Measurements from ENCODE around the gene DARS1. TPM values are rescaled to one million over a fixed set of nuclear protein-coding genes. Genes with fewer than 3 reads are reported as not detected.

DARS1 gene
- total and polyA plus RNA-seq, 11 donors: 51.2 to 90.0 (median 58.6) TPM

DNA sequence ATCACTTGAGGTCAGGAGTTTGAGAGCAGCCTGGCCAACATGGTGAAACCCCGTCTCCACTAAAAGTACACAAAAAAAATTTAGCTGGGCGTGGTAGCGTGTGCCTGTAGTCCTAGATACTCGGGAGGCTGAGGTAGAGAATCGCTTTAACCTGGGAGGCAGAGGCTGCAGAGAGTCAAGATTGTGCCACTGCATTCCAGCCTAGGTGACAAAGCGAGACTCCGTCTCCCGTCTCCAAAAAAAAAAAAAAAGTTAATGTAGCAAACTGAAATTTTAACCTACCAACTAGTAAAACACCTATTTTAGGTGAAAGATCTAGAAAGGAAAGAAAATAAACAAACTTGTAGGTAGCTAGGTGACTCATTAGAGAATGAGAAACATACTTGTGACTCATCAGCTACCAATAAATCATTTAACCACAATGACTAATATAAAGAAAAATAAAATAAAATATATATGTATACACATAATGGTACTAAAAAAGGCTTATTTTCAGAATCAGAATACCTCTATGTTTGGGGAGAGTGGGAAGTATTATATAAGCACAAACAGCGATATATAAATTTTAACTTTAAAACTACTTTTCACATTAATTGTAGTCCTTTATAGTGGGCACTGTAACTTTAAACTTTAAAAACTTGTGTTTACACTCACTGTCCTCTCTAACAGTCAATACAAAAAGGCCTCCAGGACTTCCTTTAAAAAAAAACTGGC is 36.6 kb downstream of the DARS1 start:
- intact Hi-C loops (cut with DNase I): no loop called here

DNA sequence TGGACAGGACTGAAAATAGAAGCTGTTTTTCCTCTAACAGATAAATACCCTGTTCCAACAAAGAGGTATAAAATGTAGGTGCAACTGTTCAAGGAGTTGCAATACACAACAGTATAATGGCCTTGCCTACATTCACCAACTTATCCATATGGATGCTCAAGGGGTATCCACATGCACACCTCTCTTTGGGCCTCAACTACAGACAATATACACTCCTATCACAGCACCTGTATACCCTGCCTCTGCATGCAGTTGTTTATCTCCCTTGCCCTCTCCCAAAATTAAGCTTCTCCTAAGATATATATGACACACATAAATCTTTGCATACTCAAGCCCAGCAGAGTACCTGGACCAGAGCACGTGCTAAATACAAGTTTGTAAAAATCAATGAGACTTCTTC is 37.3 kb downstream of the DARS1 start:
- Histone ChIP-seq H3K27ac (no peak overlapping the region), H3K9me3 (no peaks in the 10 kb centered on the region), H3K36me3 (peaks cover 0 to 8% (median 0%) of the 10 kb centered on the region in 9 donors), H3K4me1 (peaks cover 0 to 22% (median 13%) of the 10 kb centered on the region in 12 donors), H3K27me3 (no peaks in the 10 kb centered on the region), H3K4me3 (no peak overlapping the region)
- ATAC-seq: no peak
- TF ChIP-seq CTCF (IDR thresholded peaks at IDR 0.05) (no peak), POLR2A (IDR thresholded peaks at IDR 0.05) (no peak)
- WGBS, 4 donors: 80 to 96% (median 93%) methylated on average over 1 of the region's 1 CpG
- intact Hi-C loops (cut with DNase I): no loop called here
- no peak for DNase-seq

More for the DNA sequence above, 36.6 kb downstream of the DARS1 start:
- TF ChIP-seq CTCF (IDR thresholded peaks at IDR 0.05) (no peak), POLR2A (IDR thresholded peaks at IDR 0.05) (no peak)
- Histone ChIP-seq H3K27me3 (no peaks in the 10 kb centered on the region), H3K9me3 (no peaks in the 10 kb centered on the region), H3K36me3 (peaks cover 0 to 6% (median 0%) of the 10 kb centered on the region in 9 donors), H3K4me1 (peaks cover 0 to 22% (median 13%) of the 10 kb centered on the region in 12 donors), H3K4me3 (no peak overlapping the region), H3K27ac (no peak overlapping the region)
- 89 to 94% (median 92%) methylated on average over 9 of the region's 9 CpGs for WGBS, 4 donors
- ATAC-seq (no peak), DNase-seq (no peak)

GRCh38 chr2:135947483-135947882 is 37.9 kb downstream of the DARS1 start:
- Histone ChIP-seq H3K4me1 (peaks cover 0 to 22% (median 13%) of the 10 kb centered on the region in 12 donors), H3K4me3 (no peak overlapping the region), H3K36me3 (peaks cover 0 to 14% (median 6%) of the 10 kb centered on the region in 9 donors), H3K27me3 (no peaks in the 10 kb centered on the region), H3K9me3 (no peaks in the 10 kb centered on the region), H3K27ac (no peak overlapping the region)
- intact Hi-C loops (cut with DNase I): no loop called here
- no peak for ATAC-seq
- WGBS, 4 donors: 96 to 99% (median 98%) methylated on average over 2 of the region's 2 CpGs
- no peak for DNase-seq
- TF ChIP-seq POLR2A (IDR thresholded peaks at IDR 0.05) (no peak), CTCF (IDR thresholded peaks at IDR 0.05) (no peak)

DNA sequence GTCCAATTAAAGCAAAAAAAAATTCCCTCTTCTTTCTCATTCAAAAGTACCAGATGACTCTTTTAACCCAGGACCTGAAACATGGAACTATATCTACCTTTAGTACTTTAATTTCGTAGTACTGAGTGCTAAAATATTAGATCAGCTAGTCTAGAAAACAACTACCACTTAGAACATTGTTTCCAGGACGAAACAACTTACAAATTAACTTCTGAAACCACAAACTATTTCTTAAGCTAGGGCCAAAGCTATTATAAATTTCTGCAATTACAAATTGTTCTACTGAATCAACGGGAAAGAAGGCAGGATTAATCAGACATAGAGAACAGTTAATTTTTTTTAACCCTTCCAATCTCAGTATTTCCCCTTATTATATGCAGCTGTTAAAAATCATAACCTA is 39.9 kb downstream of the DARS1 start:
- 86 to 93% (median 91%) methylated on average over 3 of the region's 3 CpGs for WGBS, 4 donors

More for the DNA sequence above, 39.9 kb downstream of the DARS1 start:
- H3K4me1 ChIP-seq: peaks cover 0 to 19% (median 9%) of the 10 kb centered on the region in 12 donors
- H3K36me3 ChIP-seq: peaks cover 0 to 14% (median 10%) of the 10 kb centered on the region in 9 donors
- H3K27ac ChIP-seq: no peak overlapping the region
- ATAC-seq (no peak), DNase-seq (no peak)
- intact Hi-C loops (cut with DNase I): no loop called here
- no peaks in the 10 kb centered on the region for H3K27me3 ChIP-seq
- TF ChIP-seq CTCF (IDR thresholded peaks at IDR 0.05): no peak
- TF ChIP-seq POLR2A (IDR thresholded peaks at IDR 0.05): no peak
- peaks cover 0 to 3% (median 0%) of the 10 kb centered on the region in 12 donors for H3K9me3 ChIP-seq
- no peak overlapping the region for H3K4me3 ChIP-seq
